Gastroesophageal sphincter (tissue), 4 donors: ENCODE results near the gene TMEM218. TPM values are rescaled to one million over a fixed set of nuclear protein-coding genes. Genes with fewer than 3 reads are reported as not detected.

Source experiments
- ATAC-seq: fragments of 150-250 bp; one replicate; pipeline ENCODE4 v1.9.1; 2016; ENCODE audit warnings: mild to moderate bottlenecking, moderate library complexity
- H3K27ac ChIP-seq, 4 donors: fragments of 200-600 bp; sonication (generic) in 3 of 4; 1 replicate in 3 of 4; 2 replicates in 1 of 4; pipeline ENCODE4 v1.5.1; 2016 to 2019
- H3K27me3 ChIP-seq: fragments of 200-600 bp; sonication (generic); one replicate; pipeline ENCODE4 v1.5.1; 2019
- H3K36me3 ChIP-seq, 2 donors: fragments of 200-600 bp; sonication (generic); one replicate each; pipeline ENCODE4 v1.5.1; 2019; ENCODE audit warnings: control low read depth in 1 of 2
- H3K4me1 ChIP-seq, 3 donors: fragments of 200-600 bp; sonication (generic); 1 replicate in 2 of 3; 2 replicates in 1 of 3; pipeline ENCODE4 v1.5.1; 2016 to 2019; ENCODE audit warnings: control low read depth in 2 of 3
- H3K4me3 ChIP-seq, 2 donors: fragments of 200-600 bp; sonication (generic); one replicate each; pipeline ENCODE4 v1.5.1; 2019; ENCODE audit warnings: mild to moderate bottlenecking in 1 of 2, moderate library complexity in 1 of 2
- H3K9me3 ChIP-seq, 3 donors: fragments of 200-600 bp; sonication (generic); one replicate each; pipeline ENCODE4 v1.5.1; 2017 to 2019; ENCODE audit warnings: control low read depth in 2 of 3
- EP300 ChIP-seq: sonication (generic); formaldehyde crosslinking; IDR thresholded peaks from one replicate; pipeline ENCODE4 v1.6.1; 2017; ENCODE audit warnings: antibody characterized with exemption, mild to moderate bottlenecking
- POLR2A ChIP-seq, 2 donors: fragments of 450-650 bp; IDR thresholded peaks; one replicate each; pipeline ENCODE4 v1.6.1; 2017; ENCODE audit warnings: antibody characterized with exemption in 2 of 2, mild to moderate bottlenecking in 2 of 2, moderate library complexity in 1 of 2
- POLR2AphosphoS5 ChIP-seq: sonication (generic); formaldehyde crosslinking; IDR thresholded peaks from one replicate; pipeline ENCODE4 v1.6.1; 2017; ENCODE audit warnings: antibody characterized with exemption
- WGBS, 2 donors: methylation state at CpG; one replicate each; pipeline ENCODE4 v1.1.5; 2018; ENCODE audit warnings: low coverage in 1 of 2; 5-methylcytosine and 5-hydroxymethylcytosine counted together
- total RNA-seq, 4 donors: library from RNA; depleted of rRNA; stranded (reverse); fragments of >200 nt; gene quantifications; one replicate each; pipeline ENCODE4 v1.1.0, GENCODE V29; 2016
- TF ChIP-seq, protein P1 (sequence below), 4 experiments: fragments of 200-600 bp in 2 of 4; fragments of 450-650 bp in 2 of 4; sonication (generic) in 1 of 4; IDR thresholded peaks; one replicate each; pipeline ENCODE4 v1.5.1; 2017 to 2019; ENCODE audit warnings: antibody characterized with exemption in 4 of 4, mild to moderate bottlenecking in 2 of 4, moderate library complexity in 2 of 4

Gene TMEM218
- total RNA-seq, 4 donors from 2014 or later = 14.7 to 20.0 (median 17.3) TPM

DNA sequence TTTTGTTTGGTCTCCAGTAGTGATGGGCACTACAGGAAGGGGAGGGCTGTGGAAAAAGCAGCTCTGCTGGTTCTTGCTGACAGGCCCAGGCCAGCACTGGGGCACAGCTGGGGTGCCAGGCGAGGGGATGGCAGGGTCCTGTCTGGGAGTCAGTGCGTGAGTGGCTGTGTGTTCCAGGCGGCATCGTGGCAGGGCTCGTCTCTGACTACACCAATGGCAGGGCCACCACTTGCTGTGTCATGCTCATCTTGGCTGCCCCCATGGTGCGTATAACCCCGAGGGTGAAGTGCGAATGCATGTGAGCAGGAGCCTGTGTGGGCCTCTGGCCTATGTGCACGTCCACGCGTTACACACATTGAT lies 27.4 kb downstream of the TMEM218 start:
- H3K27ac ChIP-seq = no peak overlapping the region

DNA sequence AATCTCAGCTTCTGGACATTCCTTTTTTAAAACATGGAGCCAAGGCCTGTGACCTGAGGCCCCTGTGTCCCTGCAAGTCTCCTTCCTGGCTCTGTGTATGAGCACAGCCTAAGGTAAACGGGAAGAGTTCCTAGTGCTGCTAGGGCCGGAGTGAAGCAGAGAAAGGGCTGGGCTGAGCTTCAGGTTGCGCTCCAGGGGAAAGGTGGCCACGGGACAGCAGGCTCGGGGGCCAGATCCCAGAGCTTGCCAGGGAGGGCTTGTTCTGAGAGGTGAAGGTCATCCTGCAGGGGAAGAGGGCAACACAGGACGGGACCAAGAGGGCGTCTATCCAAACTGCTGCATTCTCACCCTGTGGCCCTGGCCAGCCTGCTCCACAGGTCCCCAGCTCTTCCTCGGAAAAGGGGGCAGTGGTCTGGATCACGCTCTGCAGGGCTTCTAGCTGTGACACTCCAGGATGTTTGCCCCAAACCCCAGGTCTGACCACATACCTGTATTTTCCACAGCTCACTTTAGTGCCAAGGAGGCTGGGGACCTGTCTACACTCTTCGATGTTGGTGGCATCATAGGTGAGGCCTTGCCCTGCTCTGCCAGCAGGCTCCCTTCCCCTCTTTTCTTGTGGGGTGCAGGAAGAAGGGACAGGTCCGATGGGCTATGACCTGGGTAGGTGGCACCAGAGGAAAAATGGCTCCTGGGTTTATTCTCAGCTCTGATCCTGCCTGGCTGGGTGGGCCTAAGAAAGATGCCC lies 27.9 kb downstream of the TMEM218 start:
- Histone ChIP-seq H3K4me1 (no peaks in the 10 kb centered on the region), H3K27ac (no peak overlapping the region), H3K9me3 (no peaks in the 10 kb centered on the region), H3K27me3 (peaks cover 60% of the 10 kb centered on the region), H3K36me3 (no peaks in the 10 kb centered on the region), H3K4me3 (no peak overlapping the region)
- no peak for ATAC-seq
- TF ChIP-seq, protein P1, sequence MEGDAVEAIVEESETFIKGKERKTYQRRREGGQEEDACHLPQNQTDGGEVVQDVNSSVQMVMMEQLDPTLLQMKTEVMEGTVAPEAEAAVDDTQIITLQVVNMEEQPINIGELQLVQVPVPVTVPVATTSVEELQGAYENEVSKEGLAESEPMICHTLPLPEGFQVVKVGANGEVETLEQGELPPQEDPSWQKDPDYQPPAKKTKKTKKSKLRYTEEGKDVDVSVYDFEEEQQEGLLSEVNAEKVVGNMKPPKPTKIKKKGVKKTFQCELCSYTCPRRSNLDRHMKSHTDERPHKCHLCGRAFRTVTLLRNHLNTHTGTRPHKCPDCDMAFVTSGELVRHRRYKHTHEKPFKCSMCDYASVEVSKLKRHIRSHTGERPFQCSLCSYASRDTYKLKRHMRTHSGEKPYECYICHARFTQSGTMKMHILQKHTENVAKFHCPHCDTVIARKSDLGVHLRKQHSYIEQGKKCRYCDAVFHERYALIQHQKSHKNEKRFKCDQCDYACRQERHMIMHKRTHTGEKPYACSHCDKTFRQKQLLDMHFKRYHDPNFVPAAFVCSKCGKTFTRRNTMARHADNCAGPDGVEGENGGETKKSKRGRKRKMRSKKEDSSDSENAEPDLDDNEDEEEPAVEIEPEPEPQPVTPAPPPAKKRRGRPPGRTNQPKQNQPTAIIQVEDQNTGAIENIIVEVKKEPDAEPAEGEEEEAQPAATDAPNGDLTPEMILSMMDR (IDR thresholded peaks at IDR 0.05) = no peak
- no peak for TF ChIP-seq EP300
- no peak for TF ChIP-seq POLR2A (IDR thresholded peaks at IDR 0.05)
- TF ChIP-seq POLR2AphosphoS5 = no peak
- WGBS, 2 donors = 83% methylated on average over 1 of the region's 11 CpGs; no CpG with 5 or more reads in 1 of the 2 donors

More for the DNA sequence above, 27.4 kb downstream of the TMEM218 start:
- TF ChIP-seq, protein P1 (IDR thresholded peaks at IDR 0.05) = no peak
- TF ChIP-seq EP300 = no peak
- no peak for TF ChIP-seq POLR2A (IDR thresholded peaks at IDR 0.05)
- no peak for TF ChIP-seq POLR2AphosphoS5
- H3K4me3 ChIP-seq = no peak overlapping the region
- H3K36me3 ChIP-seq = no peaks in the 10 kb centered on the region
- no peaks in the 10 kb centered on the region for H3K9me3 ChIP-seq
- no peaks in the 10 kb centered on the region for H3K4me1 ChIP-seq
- 90 to 100% methylated on average over 1 to 2 of the region's 11 CpGs for WGBS, 2 donors
- H3K27me3 ChIP-seq = peaks cover 60% of the 10 kb centered on the region
- no peak for ATAC-seq

DNA sequence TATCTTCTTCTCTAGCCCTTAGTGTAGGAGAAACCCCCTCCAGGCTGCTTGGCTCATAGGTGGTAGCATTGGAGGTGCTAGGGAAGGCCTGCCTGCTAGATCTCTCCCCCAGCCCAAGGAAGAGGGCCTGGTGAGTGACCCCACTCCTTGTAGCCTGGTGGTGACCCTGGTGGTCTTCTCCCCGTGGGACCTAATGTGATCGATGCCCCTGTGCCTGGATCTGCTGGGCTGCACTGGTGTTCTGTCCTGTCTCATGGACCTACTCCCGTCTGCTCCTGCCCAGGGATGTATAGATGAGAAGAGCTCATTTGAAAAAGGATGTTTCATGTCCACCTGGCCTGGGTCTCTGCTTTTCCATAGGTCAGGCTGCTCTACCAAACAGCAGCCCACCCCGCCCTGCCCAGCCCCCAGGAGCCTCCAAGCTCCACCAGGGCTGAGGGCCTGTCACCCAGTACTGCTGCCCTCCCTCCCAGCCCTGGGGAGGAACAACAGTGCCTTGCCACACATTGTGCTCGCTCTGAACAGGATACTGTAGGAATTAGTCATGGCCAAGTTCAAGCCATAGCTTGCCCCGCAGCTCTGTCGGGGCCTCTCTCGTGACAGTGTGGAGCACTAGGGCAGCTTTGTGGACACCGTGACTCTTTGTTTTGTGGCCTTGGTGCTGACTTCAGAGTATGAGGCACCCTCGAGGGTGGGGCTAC lies 28.7 kb downstream of the TMEM218 start:
- Histone ChIP-seq H3K27me3 (peaks cover 60% of the 10 kb centered on the region), H3K36me3 (no peaks in the 10 kb centered on the region), H3K27ac (no peak overlapping the region), H3K4me1 (no peaks in the 10 kb centered on the region), H3K4me3 (no peak overlapping the region), H3K9me3 (no peaks in the 10 kb centered on the region)
- TF ChIP-seq POLR2AphosphoS5 (no peak), EP300 (no peak), POLR2A (IDR thresholded peaks at IDR 0.05) (no peak)
- TF ChIP-seq, protein P1 (IDR thresholded peaks at IDR 0.05) = no peak
- 40 to 65% methylated on average over 2 of the region's 10 CpGs for WGBS, 2 donors
- ATAC-seq = no peak

DNA sequence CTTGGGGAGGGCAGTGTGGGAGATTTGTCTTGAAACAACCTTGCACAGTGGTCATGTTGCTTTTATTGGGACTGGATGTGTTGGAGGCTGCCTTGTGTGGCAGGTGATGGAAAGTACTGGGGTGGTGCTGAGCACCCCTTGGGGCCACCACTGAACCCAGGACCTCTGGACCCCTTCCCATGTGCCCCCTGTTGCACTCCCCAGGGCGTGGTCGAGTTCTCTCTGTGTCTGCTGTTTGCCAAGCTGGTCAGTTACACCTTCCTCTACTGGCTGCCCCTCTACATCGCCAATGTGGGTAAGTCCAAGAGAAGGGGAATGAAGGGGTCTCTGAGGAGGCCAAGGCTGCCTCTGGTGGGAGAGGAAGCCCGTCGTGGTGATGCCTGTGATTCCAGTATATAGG lies 29.4 kb downstream of the TMEM218 start:
- TF ChIP-seq POLR2A (IDR thresholded peaks at IDR 0.05) (no peak), EP300 (no peak)
- TF ChIP-seq, protein P1 (IDR thresholded peaks at IDR 0.05) = no peak

More for the DNA sequence above, 29.4 kb downstream of the TMEM218 start:
- WGBS, 2 donors = no CpG with 5 or more reads among the region's 5 CpGs
- no peaks in the 10 kb centered on the region for H3K36me3 ChIP-seq
- no peaks in the 10 kb centered on the region for H3K9me3 ChIP-seq
- no peaks in the 10 kb centered on the region for H3K4me1 ChIP-seq
- no peak overlapping the region for H3K4me3 ChIP-seq
- peaks cover 63% of the 10 kb centered on the region for H3K27me3 ChIP-seq
- H3K27ac ChIP-seq = no peak overlapping the region
- no peak for ATAC-seq
